ENCODE data around the gene PSMD1.

Gene PSMD1

GRCh38 chr2:231011526-231011925 lies 45.1 kb upstream of the PSMD1 start:
- Histone ChIP-seq H3K4me1 (no peaks in the 10 kb centered on the region), H3K4me3 (ENCODE audit: low read depth, low read length) (no peak overlapping the region), H3K36me3 (no peaks in the 10 kb centered on the region), H3K9me3 (no peaks in the 10 kb centered on the region), H3K27me3 (no peaks in the 10 kb centered on the region)
- no peak for DNase-seq
- TF ChIP-seq CTCF (IDR thresholded peaks at IDR 0.05; ENCODE audit: low read depth, low read length): no peak

- Histone ChIP-seq H3K9me3 (no peaks in the 10 kb centered on the region), H3K4me1 (no peaks in the 10 kb centered on the region), H3K36me3 (no peaks in the 10 kb centered on the region), H3K27me3 (no peaks in the 10 kb centered on the region), H3K4me3 (ENCODE audit: low read depth, low read length) (no peak overlapping the region)
- TF ChIP-seq CTCF (IDR thresholded peaks at IDR 0.05; ENCODE audit: low read depth, low read length): no peak
- DNase-seq: no peak
Measured at GRCh38 chr2:231012463-231012862, 44.2 kb upstream of the PSMD1 start.

- TF ChIP-seq CTCF (IDR thresholded peaks at IDR 0.05; ENCODE audit: low read depth, low read length): no peak
- Histone ChIP-seq H3K9me3 (no peaks in the 10 kb centered on the region), H3K4me3 (ENCODE audit: low read depth, low read length) (no peak overlapping the region), H3K36me3 (no peaks in the 10 kb centered on the region), H3K27me3 (no peaks in the 10 kb centered on the region), H3K4me1 (no peaks in the 10 kb centered on the region)
- DNase-seq: no peak
Measured at GRCh38 chr2:231013820-231014219, 42.8 kb upstream of the PSMD1 start.

GRCh38 chr2:231015478-231015877 lies 41.2 kb upstream of the PSMD1 start:
- Histone ChIP-seq H3K9me3 (no peaks in the 10 kb centered on the region), H3K27me3 (no peaks in the 10 kb centered on the region), H3K4me1 (no peaks in the 10 kb centered on the region), H3K4me3 (ENCODE audit: low read depth, low read length) (no peak overlapping the region), H3K36me3 (no peaks in the 10 kb centered on the region)
- no peak for DNase-seq
- TF ChIP-seq CTCF (IDR thresholded peaks at IDR 0.05; ENCODE audit: low read depth, low read length): no peak

- no peak for DNase-seq
- H3K4me1 ChIP-seq: no peaks in the 10 kb centered on the region
- no peaks in the 10 kb centered on the region for H3K9me3 ChIP-seq
- no peaks in the 10 kb centered on the region for H3K27me3 ChIP-seq
- TF ChIP-seq CTCF (IDR thresholded peaks at IDR 0.05; ENCODE audit: low read depth, low read length): no peak
- no peak overlapping the region for H3K4me3 ChIP-seq (ENCODE audit: low read depth, low read length)
- no peaks in the 10 kb centered on the region for H3K36me3 ChIP-seq
Measured at GRCh38 chr2:231015926-231016325, 40.7 kb upstream of the PSMD1 start.

GRCh38 chr2:231016566-231017230 lies 40.0 kb upstream of the PSMD1 start:
- no peak for DNase-seq
- Histone ChIP-seq H3K4me3 (ENCODE audit: low read depth, low read length) (no peak overlapping the region), H3K27me3 (no peaks in the 10 kb centered on the region), H3K9me3 (no peaks in the 10 kb centered on the region), H3K36me3 (no peaks in the 10 kb centered on the region), H3K4me1 (no peaks in the 10 kb centered on the region)
- no peak for TF ChIP-seq CTCF (IDR thresholded peaks at IDR 0.05; ENCODE audit: low read depth, low read length)
